Measurements from ENCODE around the gene SLC4A9.
A peak's percentile ranks its signal among the peaks of the same experiment; 100 is the strongest.

Gene SLC4A9

DNA sequence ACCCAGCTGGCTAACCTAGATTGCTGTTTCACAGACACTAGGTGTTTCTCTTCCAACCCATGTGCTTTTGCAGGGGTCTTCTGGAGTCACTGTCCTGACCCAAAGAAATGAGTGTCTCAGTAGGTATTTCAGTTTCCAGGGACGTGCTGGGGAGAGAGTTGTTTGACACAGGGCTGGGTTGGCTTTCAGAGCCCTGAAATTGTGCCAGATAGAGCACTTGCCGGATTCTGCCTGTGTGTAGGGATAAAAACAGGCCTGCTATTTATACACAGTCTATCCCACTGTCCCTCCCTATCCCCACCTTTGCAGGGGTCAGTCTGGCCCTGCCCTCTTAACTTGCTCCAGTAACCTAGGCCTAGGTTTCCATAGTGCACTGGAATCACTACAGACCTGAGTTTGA is 12.6 kb upstream of the SLC4A9 start:
- H3K27me3 ChIP-seq (ENCODE audit: insufficient read depth, low read length): no peaks in the 10 kb centered on the region
- H3K27ac ChIP-seq (ENCODE audit: low read depth, low read length): no peak overlapping the region
- H3K79me2 ChIP-seq (ENCODE audit: control insufficient read depth, insufficient read depth, low read length, unreplicated experiment): no peaks in the 10 kb centered on the region
- no peaks in the 10 kb centered on the region for H3K36me3 ChIP-seq (ENCODE audit: insufficient read depth, low read length)
- H3K4me3 ChIP-seq (ENCODE audit: low read depth, low read length): peak overlapping the region; percentile 93; the same call in 1 of the 2 replicates
- peaks cover 10% of the 10 kb centered on the region for H3K4me1 ChIP-seq (ENCODE audit: control insufficient read depth, insufficient read depth, low read length, unreplicated experiment)
- H2AFZ ChIP-seq (ENCODE audit: low read length, unreplicated experiment): no peak overlapping the region

DNA sequence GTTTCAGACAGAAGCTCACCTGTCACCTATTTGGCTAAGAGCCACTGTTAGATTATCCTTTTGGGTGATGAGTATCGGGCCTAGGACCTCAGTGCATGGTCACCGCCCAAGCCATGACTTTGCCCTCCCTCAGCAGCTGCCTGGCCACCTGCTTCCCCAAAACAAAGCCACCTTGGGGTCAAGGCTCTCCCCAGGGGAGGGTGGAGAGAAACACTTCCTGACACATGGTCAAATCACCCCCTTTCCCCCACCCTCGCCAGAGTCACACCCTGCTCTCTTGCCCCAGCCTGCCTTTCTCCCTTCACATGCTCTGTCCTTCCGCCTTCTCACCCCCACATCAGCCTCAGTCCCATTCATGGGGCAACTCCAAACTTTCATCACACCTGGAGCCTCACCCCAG is 11.9 kb upstream of the SLC4A9 start:
- Histone ChIP-seq H3K27me3 (ENCODE audit: insufficient read depth, low read length) (no peaks in the 10 kb centered on the region), H3K27ac (ENCODE audit: low read depth, low read length) (no peak overlapping the region), H3K4me3 (ENCODE audit: low read depth, low read length) (no peak overlapping the region), H3K4me1 (ENCODE audit: control insufficient read depth, insufficient read depth, low read length, unreplicated experiment) (peaks cover 10% of the 10 kb centered on the region), H3K79me2 (ENCODE audit: control insufficient read depth, insufficient read depth, low read length, unreplicated experiment) (no peaks in the 10 kb centered on the region), H2AFZ (ENCODE audit: low read length, unreplicated experiment) (no peak overlapping the region), H3K36me3 (ENCODE audit: insufficient read depth, low read length) (no peaks in the 10 kb centered on the region)

DNA sequence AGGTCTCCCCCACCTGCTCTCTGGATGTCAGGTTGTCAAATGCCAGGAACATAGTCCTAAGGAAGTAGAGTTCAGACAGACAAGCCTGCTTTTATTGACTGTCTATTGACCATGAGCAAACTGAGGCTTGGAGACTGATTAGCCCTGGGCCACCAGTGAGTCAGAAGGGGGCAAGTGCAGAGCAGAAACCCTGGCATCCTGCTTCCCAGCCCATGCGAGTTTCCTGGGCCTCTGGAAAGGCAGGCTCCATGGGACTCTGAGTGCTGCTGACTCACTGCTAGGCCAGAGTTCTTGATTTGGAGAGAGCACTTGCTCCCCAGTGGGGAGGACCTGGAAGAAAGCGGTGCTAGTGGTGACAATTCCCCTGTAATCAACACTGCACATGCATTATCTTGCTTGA is 10.8 kb upstream of the SLC4A9 start:
- Histone ChIP-seq H3K4me1 (ENCODE audit: control insufficient read depth, insufficient read depth, low read length, unreplicated experiment) (peaks cover 9% of the 10 kb centered on the region), H3K4me3 (ENCODE audit: low read depth, low read length) (no peak overlapping the region), H3K27ac (ENCODE audit: low read depth, low read length) (no peak overlapping the region), H3K36me3 (ENCODE audit: insufficient read depth, low read length) (no peaks in the 10 kb centered on the region), H3K27me3 (ENCODE audit: insufficient read depth, low read length) (no peaks in the 10 kb centered on the region), H3K79me2 (ENCODE audit: control insufficient read depth, insufficient read depth, low read length, unreplicated experiment) (no peaks in the 10 kb centered on the region), H2AFZ (ENCODE audit: low read length, unreplicated experiment) (no peak overlapping the region)

DNA sequence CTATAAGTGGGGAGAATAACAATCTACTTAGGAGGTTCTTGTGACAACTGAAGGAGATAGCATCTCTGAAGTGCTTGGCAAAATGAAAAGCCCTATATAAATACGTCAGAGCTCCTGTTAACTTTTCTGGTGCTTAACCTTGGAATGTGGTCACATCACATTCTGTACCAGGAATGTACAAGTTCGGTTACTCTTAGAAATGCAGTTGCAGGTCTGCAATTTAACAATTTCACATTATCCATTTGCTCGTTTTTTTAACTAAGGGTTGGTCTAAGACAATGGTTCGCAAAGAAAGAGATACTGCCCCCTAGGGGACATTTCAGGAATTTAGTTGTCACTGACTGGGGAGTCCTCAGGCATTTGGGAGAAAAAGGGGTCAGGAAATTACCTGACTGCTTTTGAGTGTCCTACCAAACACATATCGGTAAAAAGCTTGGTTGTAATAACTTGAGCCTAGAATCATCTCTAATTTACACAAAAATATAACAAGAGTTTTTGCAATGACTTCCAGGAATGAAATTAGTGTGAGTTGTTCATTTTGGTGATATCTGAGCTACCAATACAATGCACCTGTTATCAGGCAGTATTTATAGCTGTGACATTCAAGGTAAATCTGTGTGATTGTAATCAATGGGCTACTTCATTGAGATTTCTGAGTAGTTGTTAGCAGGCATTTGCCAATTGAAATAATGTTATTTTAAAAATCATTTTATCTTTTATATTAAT is 8.2 kb upstream of the SLC4A9 start:
- no peaks in the 10 kb centered on the region for H3K36me3 ChIP-seq (ENCODE audit: insufficient read depth, low read length)
- H3K27ac ChIP-seq (ENCODE audit: low read depth, low read length): no peak overlapping the region
- no peaks in the 10 kb centered on the region for H3K79me2 ChIP-seq (ENCODE audit: control insufficient read depth, insufficient read depth, low read length, unreplicated experiment)
- H2AFZ ChIP-seq (ENCODE audit: low read length, unreplicated experiment): no peak overlapping the region
- no peaks in the 10 kb centered on the region for H3K4me1 ChIP-seq (ENCODE audit: control insufficient read depth, insufficient read depth, low read length, unreplicated experiment)
- H3K27me3 ChIP-seq (ENCODE audit: insufficient read depth, low read length): no peaks in the 10 kb centered on the region
- no peak overlapping the region for H3K4me3 ChIP-seq (ENCODE audit: low read depth, low read length)

DNA sequence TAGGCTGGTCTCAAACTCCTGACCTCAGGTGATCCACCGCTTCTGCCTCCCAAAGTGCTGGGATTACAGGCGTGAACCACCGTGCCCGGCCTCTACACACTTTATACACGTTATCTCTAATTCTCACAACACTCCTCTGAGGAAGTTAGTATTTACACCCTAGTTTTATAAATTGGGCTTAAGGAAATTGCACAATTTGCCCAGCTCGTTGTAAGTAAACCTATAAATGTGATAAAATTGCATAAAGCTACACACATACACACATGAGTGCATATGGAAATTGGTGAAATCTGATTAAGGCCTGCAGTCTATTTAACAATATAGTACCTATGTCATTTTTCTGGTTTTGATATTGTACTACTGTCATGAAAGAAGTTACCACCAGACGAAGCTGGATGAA is 4.4 kb upstream of the SLC4A9 start:
- Histone ChIP-seq H2AFZ (ENCODE audit: low read length, unreplicated experiment) (no peak overlapping the region), H3K36me3 (ENCODE audit: insufficient read depth, low read length) (no peaks in the 10 kb centered on the region), H3K4me1 (ENCODE audit: control insufficient read depth, insufficient read depth, low read length, unreplicated experiment) (no peaks in the 10 kb centered on the region), H3K4me3 (ENCODE audit: low read depth, low read length) (no peak overlapping the region), H3K27ac (ENCODE audit: low read depth, low read length) (no peak overlapping the region), H3K27me3 (ENCODE audit: insufficient read depth, low read length) (no peaks in the 10 kb centered on the region), H3K79me2 (ENCODE audit: control insufficient read depth, insufficient read depth, low read length, unreplicated experiment) (no peaks in the 10 kb centered on the region)

DNA sequence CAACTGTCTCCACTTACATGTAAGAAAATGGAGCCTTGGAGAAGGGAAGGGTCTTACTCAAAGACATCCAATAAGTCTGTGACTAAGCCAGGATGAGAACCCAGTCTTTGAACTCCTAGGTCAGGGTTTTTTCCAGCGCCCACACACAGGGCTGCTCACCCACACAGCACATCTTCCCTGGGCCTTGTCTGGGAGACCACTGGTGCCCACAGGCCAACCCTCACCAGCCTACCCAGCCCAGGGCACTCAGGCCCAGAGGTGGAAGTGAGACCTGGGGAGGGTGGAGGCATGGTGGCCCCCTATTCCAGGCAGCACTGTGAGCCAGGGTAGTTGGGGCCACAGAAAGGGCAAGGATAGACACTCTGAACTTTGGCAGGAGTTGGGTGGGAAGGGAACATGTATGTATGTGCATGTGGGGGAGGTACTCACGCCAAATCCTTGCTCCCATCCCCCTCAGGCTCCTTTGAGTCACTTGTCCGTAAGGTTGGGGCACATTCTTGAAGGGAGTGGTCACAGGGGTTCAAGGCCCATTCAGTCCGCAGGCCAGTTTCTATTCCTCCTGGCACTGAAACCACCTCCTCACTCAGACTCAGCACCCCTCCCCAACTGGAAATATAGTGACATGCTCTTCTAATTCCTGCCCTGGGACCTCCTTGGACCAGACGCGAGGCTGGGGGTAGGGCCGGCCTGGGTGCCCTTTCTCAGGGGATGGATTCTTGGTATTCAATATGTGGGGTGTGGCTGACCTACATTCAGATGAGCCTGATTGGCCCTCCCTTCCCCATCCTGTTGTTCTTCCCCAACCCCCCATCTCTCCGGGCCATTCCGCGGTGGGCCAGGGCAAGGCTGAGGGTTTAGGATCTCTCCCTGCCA is 2.9 kb upstream of the SLC4A9 start:
- no peaks in the 10 kb centered on the region for H3K36me3 ChIP-seq (ENCODE audit: insufficient read depth, low read length)
- peak overlapping the region; percentile 61 for H2AFZ ChIP-seq (ENCODE audit: low read length, unreplicated experiment)
- no peaks in the 10 kb centered on the region for H3K4me1 ChIP-seq (ENCODE audit: control insufficient read depth, insufficient read depth, low read length, unreplicated experiment)
- H3K4me3 ChIP-seq (ENCODE audit: low read depth, low read length): no peak overlapping the region; the same call in 1 of the 2 replicates
- H3K79me2 ChIP-seq (ENCODE audit: control insufficient read depth, insufficient read depth, low read length, unreplicated experiment): no peaks in the 10 kb centered on the region
- no peak overlapping the region for H3K27ac ChIP-seq (ENCODE audit: low read depth, low read length)
- no peaks in the 10 kb centered on the region for H3K27me3 ChIP-seq (ENCODE audit: insufficient read depth, low read length)

DNA sequence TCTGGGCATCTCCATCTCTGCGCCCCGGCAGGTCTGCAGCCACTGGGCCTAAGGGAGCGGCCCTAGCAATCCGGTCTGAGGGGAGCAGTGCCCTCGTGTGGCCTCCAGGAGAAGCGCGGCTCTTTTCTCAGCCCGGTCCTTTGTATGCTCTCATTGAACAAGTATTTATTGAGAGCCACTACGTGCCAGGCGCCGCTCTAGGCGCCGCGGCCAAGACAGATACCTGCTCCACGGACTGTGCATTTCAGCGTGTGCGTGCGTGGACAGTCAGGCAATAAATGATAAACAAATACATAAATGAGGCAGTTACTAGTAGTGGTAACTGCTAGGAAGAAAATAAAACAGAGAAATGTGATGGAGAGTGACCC is 2.3 kb upstream of the SLC4A9 start:
- no peaks in the 10 kb centered on the region for H3K27me3 ChIP-seq (ENCODE audit: insufficient read depth, low read length)
- peak overlapping the region; percentile 68 for H3K4me3 ChIP-seq (ENCODE audit: low read depth, low read length)
- no peaks in the 10 kb centered on the region for H3K79me2 ChIP-seq (ENCODE audit: control insufficient read depth, insufficient read depth, low read length, unreplicated experiment)
- H3K36me3 ChIP-seq (ENCODE audit: insufficient read depth, low read length): no peaks in the 10 kb centered on the region
- H3K4me1 ChIP-seq (ENCODE audit: control insufficient read depth, insufficient read depth, low read length, unreplicated experiment): no peaks in the 10 kb centered on the region
- peak overlapping the region; percentile 92 for H2AFZ ChIP-seq (ENCODE audit: low read length, unreplicated experiment)
- no peak overlapping the region for H3K27ac ChIP-seq (ENCODE audit: low read depth, low read length)

DNA sequence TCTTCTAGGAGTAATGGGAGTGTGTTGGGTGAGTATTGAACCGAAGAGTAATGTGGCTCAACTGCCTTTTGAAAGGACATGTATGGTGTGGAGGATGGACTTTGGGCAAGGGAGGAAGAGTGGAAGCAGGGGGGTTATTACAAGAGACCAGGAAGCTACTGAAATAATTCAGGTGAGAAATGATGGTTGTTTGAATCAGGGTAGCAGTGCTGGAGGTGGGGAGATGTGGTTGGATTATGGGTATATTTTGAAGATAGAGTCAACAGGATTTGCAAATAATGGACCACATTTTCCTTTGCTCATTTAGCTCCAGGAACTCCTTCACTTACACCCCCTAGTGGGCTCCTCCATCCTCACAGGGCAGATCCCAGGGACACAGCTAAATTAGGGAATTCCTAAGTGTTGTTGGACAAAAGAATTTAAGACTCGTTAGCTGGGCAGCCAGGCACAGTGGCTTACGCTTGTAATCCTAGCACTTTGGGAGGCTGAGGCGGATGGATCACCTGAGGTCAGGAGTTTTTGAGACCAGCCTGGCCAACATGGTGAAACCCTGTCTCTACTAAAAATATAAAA is 1.2 kb upstream of the SLC4A9 start:
- Histone ChIP-seq H3K4me3 (ENCODE audit: low read depth, low read length) (no peak overlapping the region), H3K27me3 (ENCODE audit: insufficient read depth, low read length) (no peaks in the 10 kb centered on the region), H3K79me2 (ENCODE audit: control insufficient read depth, insufficient read depth, low read length, unreplicated experiment) (no peaks in the 10 kb centered on the region), H2AFZ (ENCODE audit: low read length, unreplicated experiment) (no peak overlapping the region), H3K27ac (ENCODE audit: low read depth, low read length) (no peak overlapping the region), H3K4me1 (ENCODE audit: control insufficient read depth, insufficient read depth, low read length, unreplicated experiment) (no peaks in the 10 kb centered on the region), H3K36me3 (ENCODE audit: insufficient read depth, low read length) (no peaks in the 10 kb centered on the region)

DNA sequence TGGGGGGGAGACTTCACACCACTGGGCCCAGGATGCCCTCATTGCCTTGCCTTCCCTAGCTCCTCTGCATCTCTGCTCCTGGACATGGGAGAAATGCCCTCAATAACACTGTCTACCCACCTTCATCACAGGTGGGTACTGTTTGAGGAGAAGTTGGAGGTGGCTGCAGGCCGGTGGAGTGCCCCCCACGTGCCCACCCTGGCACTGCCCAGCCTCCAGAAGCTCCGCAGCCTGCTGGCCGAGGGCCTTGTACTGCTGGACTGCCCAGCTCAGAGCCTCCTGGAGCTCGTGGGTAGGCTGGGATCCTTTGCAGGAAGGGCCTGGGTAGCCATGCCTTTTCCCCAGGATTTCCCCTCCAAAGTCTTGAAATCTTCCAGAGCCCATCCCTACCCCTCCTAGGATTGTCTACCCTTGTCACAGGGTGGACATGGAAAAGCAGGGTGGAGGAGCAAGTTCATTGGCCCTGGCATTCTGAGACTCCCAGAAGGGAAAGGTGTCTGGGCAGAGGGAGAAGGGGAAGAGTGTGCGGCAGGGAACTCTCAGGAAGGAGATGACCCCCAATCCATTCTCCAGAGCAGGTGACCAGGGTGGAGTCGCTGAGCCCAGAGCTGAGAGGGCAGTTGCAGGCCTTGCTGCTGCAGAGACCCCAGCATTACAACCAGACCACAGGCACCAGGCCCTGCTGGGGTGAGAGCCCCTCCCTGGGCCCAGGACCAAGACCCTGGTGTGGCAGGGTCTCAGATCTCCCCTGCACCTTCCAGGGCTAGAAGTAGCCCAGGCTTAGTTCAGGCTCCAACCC is 886 bp downstream of the SLC4A9 start:
- no peaks in the 10 kb centered on the region for H3K4me1 ChIP-seq (ENCODE audit: control insufficient read depth, insufficient read depth, low read length, unreplicated experiment)

DNA sequence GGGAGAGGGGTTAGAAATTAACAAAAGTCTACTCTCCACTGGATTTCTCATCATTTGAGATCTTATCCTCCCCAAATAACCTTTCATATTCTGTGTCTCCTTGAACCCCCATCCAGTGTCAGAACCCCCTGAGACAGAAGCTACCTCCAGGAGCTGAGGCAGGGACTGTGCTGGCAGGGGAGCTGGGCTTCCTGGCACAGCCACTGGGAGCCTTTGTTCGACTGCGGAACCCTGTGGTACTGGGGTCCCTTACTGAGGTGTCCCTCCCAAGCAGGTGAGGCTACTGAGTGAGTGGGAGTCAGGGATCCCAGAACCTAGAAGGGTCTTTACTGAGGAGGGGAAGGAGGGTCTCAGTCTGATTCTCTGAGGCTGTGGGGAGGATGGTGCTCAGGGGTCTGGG is 1.9 kb downstream of the SLC4A9 start:
- Histone ChIP-seq H3K27ac (ENCODE audit: low read depth, low read length) (no peak overlapping the region), H3K36me3 (ENCODE audit: insufficient read depth, low read length) (no peaks in the 10 kb centered on the region), H2AFZ (ENCODE audit: low read length, unreplicated experiment) (no peak overlapping the region), H3K27me3 (ENCODE audit: insufficient read depth, low read length) (no peaks in the 10 kb centered on the region), H3K4me1 (ENCODE audit: control insufficient read depth, insufficient read depth, low read length, unreplicated experiment) (no peaks in the 10 kb centered on the region), H3K4me3 (ENCODE audit: low read depth, low read length) (no peak overlapping the region), H3K79me2 (ENCODE audit: control insufficient read depth, insufficient read depth, low read length, unreplicated experiment) (no peaks in the 10 kb centered on the region)

More for the DNA sequence above, 886 bp downstream of the SLC4A9 start:
- Histone ChIP-seq H3K27ac (ENCODE audit: low read depth, low read length) (no peak overlapping the region), H2AFZ (ENCODE audit: low read length, unreplicated experiment) (no peak overlapping the region), H3K79me2 (ENCODE audit: control insufficient read depth, insufficient read depth, low read length, unreplicated experiment) (no peaks in the 10 kb centered on the region), H3K27me3 (ENCODE audit: insufficient read depth, low read length) (no peaks in the 10 kb centered on the region), H3K36me3 (ENCODE audit: insufficient read depth, low read length) (no peaks in the 10 kb centered on the region), H3K4me3 (ENCODE audit: low read depth, low read length) (no peak overlapping the region)

Data from ACC112 (cell line).